H1 (cell line): ENCODE results near the gene FBXO41. TPM values are rescaled to one million over a fixed set of nuclear protein-coding genes. Genes with fewer than 3 reads are reported as not detected.

ENCODE experiments used
- CTCF ChIA-PET: fragments of 300-600 bp; sonication (Branson Sonifier 250); formaldehyde crosslinking; loops from one replicate; lab custom pipeline; 2021; ENCODE audit not compliant: partially characterized antibody; lab: Charles Lee
- POLR2A ChIA-PET: fragments of 300-600 bp; sonication (Branson Sonifier 250); formaldehyde crosslinking; loops from one replicate; lab custom pipeline; 2021; ENCODE audit warnings: inconsistent platforms; ENCODE audit not compliant: partially characterized antibody; lab: Charles Lee
- DNase-seq, 2 experiments: peaks; one replicate each; pipeline versions ENCODE4 v3.0.0 to v3.0.0-alpha.2; 2010 to 2022; ENCODE audit warnings: low spot score in 2 of 2, low read depth in 1 of 2, mixed read lengths in 1 of 2
- FAIRE-seq: peaks from 2 replicates; lab custom pipeline; 2011; peaks lifted over from hg19 to GRCh38; lab: Jason Lieb, UNC
- H2AFZ ChIP-seq: 2 replicates; pipeline ENCODE4 v1.8.1; 2012; ENCODE audit warnings: low read length, inconsistent platforms
- H2AK5ac ChIP-seq: 2 replicates; pipeline ENCODE4 v1.6.1; 2013; ENCODE audit warnings: low read depth, low read length
- H2BK120ac ChIP-seq: replicated peaks from 2 replicates; pipeline ENCODE3; 2013; ENCODE audit warnings: low read depth, low read length, inconsistent platforms
- H2BK12ac ChIP-seq: 2 replicates; pipeline ENCODE4 v1.6.1; 2013; ENCODE audit warnings: low read depth, low read length
- H2BK15ac ChIP-seq: 2 replicates; pipeline ENCODE4 v1.6.1; 2013; ENCODE audit warnings: low read length
- H2BK20ac ChIP-seq: 2 replicates; pipeline ENCODE4 v1.6.1; 2013; ENCODE audit warnings: low read length
- H2BK5ac ChIP-seq: 2 replicates; pipeline ENCODE4 v1.6.1; 2013; ENCODE audit warnings: low read depth, low read length
- H3K14ac ChIP-seq: 2 replicates; pipeline ENCODE4 v1.6.1; 2013; ENCODE audit warnings: inconsistent platforms; ENCODE audit not compliant: insufficient read length
- H3K18ac ChIP-seq: 2 replicates; pipeline ENCODE4 v1.6.1; 2013; ENCODE audit warnings: low read length; ENCODE audit errors: extremely low read depth
- H3K23ac ChIP-seq: 2 replicates; pipeline ENCODE4 v1.6.1; 2013; ENCODE audit warnings: inconsistent platforms; ENCODE audit not compliant: insufficient read length
- H3K23me2 ChIP-seq: 2 replicates; pipeline ENCODE4 v1.6.1; 2013; ENCODE audit warnings: low read depth, low read length
- H3K27ac ChIP-seq: 2 replicates; pipeline ENCODE4 v1.6.1; 2011; ENCODE audit warnings: low read depth, low read length, inconsistent platforms
- H3K27me3 ChIP-seq, 4 experiments: replicated peaks in 1 of 4; 1 replicate in 1 of 4; 2 replicates in 3 of 4; pipeline versions ENCODE4 v1.6.1 to v1.8.1; 2011 to 2013; ENCODE audit warnings: low read length in 3 of 4, mild to moderate bottlenecking in 3 of 4, inconsistent platforms in 2 of 4, mixed read lengths in 2 of 4, moderate library complexity in 1 of 4; ENCODE audit not compliant: control insufficient read depth in 3 of 4, insufficient read depth in 3 of 4; ENCODE audit errors: extremely low read depth in 1 of 4
- H3K36me3 ChIP-seq, 4 experiments: 2 replicates each; pipeline versions ENCODE4 v1.6.1 to v1.8.1; 2011 to 2013; ENCODE audit warnings: mild to moderate bottlenecking in 4 of 4, low read length in 3 of 4, moderate library complexity in 2 of 4, control low read depth in 1 of 4, inconsistent platforms in 1 of 4; ENCODE audit not compliant: insufficient read depth in 4 of 4, control insufficient read depth in 2 of 4
- H3K4ac ChIP-seq: replicated peaks from 2 replicates; pipeline ENCODE3; 2013; ENCODE audit warnings: low read length, low read depth, mixed read lengths, inconsistent platforms; ENCODE audit not compliant: insufficient read length
- H3K4me1 ChIP-seq, 4 experiments: replicated peaks in 1 of 4; 1 replicate in 1 of 4; 2 replicates in 3 of 4; pipeline versions ENCODE4 v1.6.1 to v1.8.1; 2011 to 2013; ENCODE audit warnings: low read length in 3 of 4, inconsistent platforms in 2 of 4, mixed read lengths in 1 of 4; ENCODE audit not compliant: insufficient read depth in 4 of 4, control insufficient read depth in 3 of 4
- H3K4me2 ChIP-seq, 2 experiments: 2 replicates each; pipeline versions ENCODE4 v1.6.1 to v1.8.1; 2011 to 2013; ENCODE audit warnings: low read depth in 2 of 2, low read length in 2 of 2, control low read depth in 1 of 2, inconsistent platforms in 1 of 2, mild to moderate bottlenecking in 1 of 2; ENCODE audit not compliant: insufficient read depth in 1 of 2
- H3K4me3 ChIP-seq, 4 experiments: fragments of 200-600, 300-600 bp in 1 of 4; sonication (generic), shearing (Covaris generic), sonication (Bioruptor Twin) in 1 of 4; 2 replicates each; pipeline versions ENCODE4 v1.5.1 to v1.8.1; 2011 to 2016; ENCODE audit warnings: low read length in 4 of 4, low read depth in 3 of 4, control low read depth in 2 of 4, inconsistent platforms in 2 of 4, mild to moderate bottlenecking in 2 of 4, mixed read lengths in 1 of 4, moderate library complexity in 1 of 4; ENCODE audit not compliant: insufficient read depth in 2 of 4; ENCODE audit errors: extremely low read depth in 1 of 4
- H3K56ac ChIP-seq: replicated peaks from 2 replicates; pipeline ENCODE3; 2013; ENCODE audit warnings: low read depth, mild to moderate bottlenecking, mixed read lengths, low read length, inconsistent platforms; ENCODE audit not compliant: insufficient read length
- H3K79me1 ChIP-seq: 2 replicates; pipeline ENCODE4 v1.6.1; 2013; ENCODE audit warnings: low read depth, low read length, control low read depth
- H3K79me2 ChIP-seq, 2 experiments: 2 replicates each; pipeline versions ENCODE4 v1.6.1 to v1.8.1; 2012 to 2013; ENCODE audit warnings: low read length in 2 of 2, mild to moderate bottlenecking in 2 of 2, inconsistent platforms in 1 of 2; ENCODE audit not compliant: insufficient read depth in 2 of 2, control insufficient read depth in 1 of 2
- H3K9ac ChIP-seq, 4 experiments: replicated peaks in 1 of 4; 1 replicate in 1 of 4; 2 replicates in 3 of 4; pipeline versions ENCODE4 v1.6.1 to v1.8.1; 2011 to 2013; ENCODE audit warnings: low read depth in 3 of 4, low read length in 3 of 4, control low read depth in 2 of 4, mild to moderate bottlenecking in 2 of 4, moderate library complexity in 2 of 4, inconsistent platforms in 1 of 4; ENCODE audit errors: extremely low read depth in 1 of 4
- H3K9me3 ChIP-seq, 2 experiments: 2 replicates each; pipeline versions ENCODE4 v1.6.1 to v1.8.1; 2012 to 2013; ENCODE audit warnings: mild to moderate bottlenecking in 2 of 2, moderate library complexity in 2 of 2, control low read depth in 1 of 2, inconsistent platforms in 1 of 2, low read depth in 1 of 2, low read length in 1 of 2, mixed read lengths in 1 of 2; ENCODE audit not compliant: insufficient read depth in 2 of 2
- H4K20me1 ChIP-seq, 2 experiments: replicated peaks in 1 of 2; 2 replicates each; pipeline versions ENCODE3 to v1.8.1; 2011 to 2013; ENCODE audit warnings: inconsistent platforms in 2 of 2, low read length in 2 of 2, mild to moderate bottlenecking in 1 of 2; ENCODE audit not compliant: insufficient read depth in 2 of 2, control insufficient read depth in 1 of 2
- H4K5ac ChIP-seq: 2 replicates; pipeline ENCODE4 v1.6.1; 2013; ENCODE audit warnings: low read length, low read depth, mixed read lengths, inconsistent platforms; ENCODE audit not compliant: insufficient read length
- H4K8ac ChIP-seq: 2 replicates; pipeline ENCODE4 v1.8.0; 2013; ENCODE audit warnings: mild to moderate bottlenecking, moderate library complexity, low read length, inconsistent platforms; ENCODE audit not compliant: insufficient read depth; ENCODE audit errors: extremely low read depth
- H4K91ac ChIP-seq: replicated peaks from 2 replicates; pipeline ENCODE3; 2013; ENCODE audit warnings: low read length, mixed read lengths, inconsistent platforms; ENCODE audit not compliant: insufficient read length
- ASH2L ChIP-seq: fragments of 200-600, 300-600 bp; sonication (generic); IDR thresholded peaks from one replicate; pipeline ENCODE4 v1.7.1; 2017; ENCODE audit warnings: low read length
- BRCA1 ChIP-seq: IDR thresholded peaks from 2 replicates; pipeline ENCODE4 v1.6.1; 2012; ENCODE audit warnings: low read depth, low read length, improper control_type of control experiment
- CBX5 ChIP-seq: fragments of 300-800, 300-1000 bp; sonication (generic); IDR thresholded peaks from 2 replicates; pipeline ENCODE4 v1.7.1; 2016; ENCODE audit warnings: antibody characterized with exemption, low read length, low read depth
- CHD2 ChIP-seq: IDR thresholded peaks from 2 replicates; pipeline ENCODE4 v1.6.1; 2012; ENCODE audit warnings: low read length, improper control_type of control experiment
- MAX ChIP-seq: IDR thresholded peaks from 2 replicates; pipeline ENCODE4 v1.6.1; 2012; ENCODE audit warnings: inconsistent platforms
- SP2 ChIP-seq: IDR thresholded peaks from 2 replicates; pipeline ENCODE4 v1.6.1; 2012; ENCODE audit warnings: mild to moderate bottlenecking, low read length, inconsistent platforms
- WGBS, 2 experiments: shearing (Covaris generic) in 1 of 2; methylation state at CpG; one replicate each; pipeline versions ENCODE4 v1.1.6 to v1.1.7; 2013 to 2015; ENCODE audit warnings: low lambda C conversion rate in 2 of 2, mixed read lengths in 2 of 2, inconsistent platforms in 1 of 2, low coverage in 1 of 2, missing lambda C conversion rate in 1 of 2; ENCODE audit not compliant: insufficient replicate concordance in 2 of 2, insufficient coverage in 1 of 2, insufficient read length in 1 of 2; ENCODE audit errors: extremely low coverage in 1 of 2, missing lambda C conversion rate in 1 of 2; 5-methylcytosine and 5-hydroxymethylcytosine counted together
- polyA plus RNA-seq, 7 experiments: library from polyadenylated mRNA; depleted of rRNA in 3 of 7; stranded (reverse) in 5 of 7; unstranded in 2 of 7; fragments of >200 nt in 5 of 7; fragments of 200-250 nt in 2 of 7; gene quantifications; 1 replicate in 5 of 7; 2 replicates in 1 of 7; 4 replicates in 1 of 7; pipeline versions ENCODE4 v1.2.1 to v1.2.3, GENCODE V29; 2011 to 2013; ENCODE audit warnings: missing spikeins in 2 of 7, mixed read lengths in 2 of 7
- total RNA-seq: library from RNA; stranded (reverse); fragmentation: NEBNext Ultra II Directional; extraction: Animal tissue kit (Norgen Biotek cat#: 25700); gene quantifications from 2 replicates; pipeline ENCODE4 v1.2.1, GENCODE V29; 2021
- TF ChIP-seq, protein P1 (sequence below), 3 experiments: IDR thresholded peaks; 1 replicate in 2 of 3; 2 replicates in 1 of 3; pipeline versions ENCODE4 v1.5.1 to v1.6.1; 2011; ENCODE audit warnings: low read length in 3 of 3, mild to moderate bottlenecking in 3 of 3, inconsistent platforms in 2 of 3, low read depth in 1 of 3, moderate library complexity in 1 of 3; ENCODE audit not compliant: insufficient read depth in 1 of 3; ENCODE audit errors: control extremely low read depth in 1 of 3

The FBXO41 gene
- total and polyA plus RNA-seq, 2 of the 8 experiments (the other 6 are each of a cell fraction or from before 2014, with no cell fraction given): 11.2 to 14.3 TPM

GRCh38 chr2:73214120-73215035 is 69.9 kb downstream of the FBXO41 start, which contains the start of gene SMYD5:
TSS of gene SMYD5 (plus strand) at chr2:73214245. CDS start at chr2:73214267, 22 bp downstream.
- Histone ChIP-seq H3K14ac (no peak within 1 kb of the TSS), H3K4me3 (peak within 1 kb of the TSS; percentile 81 to 91 (median 86)), H2BK20ac (no peak within 1 kb of the TSS; the same call in 1 of the 2 replicates), H3K9me3 (no peaks in the 10 kb centered on the region), H3K18ac (peak within 1 kb of the TSS; percentile 91), H2BK5ac (peak within 1 kb of the TSS; percentile 91), H2AFZ (peak within 1 kb of the TSS; percentile 85), H2BK12ac (peak within 1 kb of the TSS; percentile 6; the same call in 1 of the 2 replicates), H4K5ac (peak within 1 kb of the TSS; percentile 46), H3K36me3 (no peaks in the 10 kb centered on the region), H4K20me1 (peaks cover 3 to 4% of the 10 kb centered on the region in 2 experiments), H2AK5ac (no peak within 1 kb of the TSS), H2BK15ac (0 out of 2 replicates have a peak within 1 kb of the TSS, but pooled peaks have one; percentile 40), H3K4me1 (peaks cover 2 to 3% (median 3%) of the 10 kb centered on the region in 4 experiments; a peak in 4 of 7 replicates), H3K23ac (no peak within 1 kb of the TSS), H3K4ac (no peak within 1 kb of the TSS), H3K9ac (peak within 1 kb of the TSS; percentile 76 to 88 (median 83)), H4K8ac (peak within 1 kb of the TSS; percentile 98), H3K23me2 (peaks cover 3% of the 10 kb centered on the region; the same call in 1 of the 2 replicates), H3K56ac (peak within 1 kb of the TSS; percentile 48), H3K79me2 (peaks cover 5 to 38% of the 10 kb centered on the region in 2 experiments), H3K4me2 (peak within 1 kb of the TSS; percentile 73 to 78), H4K91ac (no peak within 1 kb of the TSS), H2BK120ac (no peak within 1 kb of the TSS), H3K79me1 (peaks cover 12% of the 10 kb centered on the region), H3K27me3 (peaks cover 0 to 4% (median 0%) of the 10 kb centered on the region in 4 experiments; a peak in 1 of 7 replicates), H3K27ac (peak within 1 kb of the TSS; percentile 82; the same call in 1 of the 2 replicates)
- ChIA-PET POLR2A (interaction anchor here (0.5 to 11.5 kb wide), 9 partner anchors 9 to 152 kb away, joined by 3 to 113 read pairs (median 9); partner anchors contain the start of genes CCT7 and PRADC1), CTCF (interaction anchor here (1.0 to 8.4 kb wide), 9 partner anchors 8 to 1987 kb away, joined by 3 to 92 read pairs (median 14); partner anchors contain the start of genes CCT7, NOTO, PAIP2B and PRADC1)
- DNase-seq (peak in 1 of 2 experiments; percentile 97), FAIRE-seq (no peak)
- WGBS, 2 experiments: 3% methylated on average over 64 of the region's 64 CpGs; no CpG with 5 or more reads in 1 of the 2 experiments
- TF ChIP-seq CBX5 (no peak), SP2 (no peak), BRCA1 (peak; percentile 54; the same call in 1 of the 2 replicates), CHD2 (peak; percentile 79), ASH2L (peak; percentile 99), MAX (peak; percentile 93)
- TF ChIP-seq, protein P1, sequence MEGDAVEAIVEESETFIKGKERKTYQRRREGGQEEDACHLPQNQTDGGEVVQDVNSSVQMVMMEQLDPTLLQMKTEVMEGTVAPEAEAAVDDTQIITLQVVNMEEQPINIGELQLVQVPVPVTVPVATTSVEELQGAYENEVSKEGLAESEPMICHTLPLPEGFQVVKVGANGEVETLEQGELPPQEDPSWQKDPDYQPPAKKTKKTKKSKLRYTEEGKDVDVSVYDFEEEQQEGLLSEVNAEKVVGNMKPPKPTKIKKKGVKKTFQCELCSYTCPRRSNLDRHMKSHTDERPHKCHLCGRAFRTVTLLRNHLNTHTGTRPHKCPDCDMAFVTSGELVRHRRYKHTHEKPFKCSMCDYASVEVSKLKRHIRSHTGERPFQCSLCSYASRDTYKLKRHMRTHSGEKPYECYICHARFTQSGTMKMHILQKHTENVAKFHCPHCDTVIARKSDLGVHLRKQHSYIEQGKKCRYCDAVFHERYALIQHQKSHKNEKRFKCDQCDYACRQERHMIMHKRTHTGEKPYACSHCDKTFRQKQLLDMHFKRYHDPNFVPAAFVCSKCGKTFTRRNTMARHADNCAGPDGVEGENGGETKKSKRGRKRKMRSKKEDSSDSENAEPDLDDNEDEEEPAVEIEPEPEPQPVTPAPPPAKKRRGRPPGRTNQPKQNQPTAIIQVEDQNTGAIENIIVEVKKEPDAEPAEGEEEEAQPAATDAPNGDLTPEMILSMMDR (IDR thresholded peaks at IDR 0.05; ENCODE audit: control extremely low read depth in 1 of 3, insufficient read depth in 1 of 3, low read depth in 1 of 3, low read length in 3 of 3): 0 out of 4 replicates have a peak, but pooled peaks of 1 of the 3 experiments have one; percentile 7
